Heart left ventricle (tissue), 13 donors: ENCODE data around the gene HSFX4.

ENCODE experiments used
- POLR2A ChIP-seq, 2 donors: fragments of 450-650 bp; IDR thresholded peaks; one replicate each; pipeline ENCODE4 v1.6.1; 2017; ENCODE audit warnings: antibody characterized with exemption in 2 of 2, mild to moderate bottlenecking in 2 of 2, moderate library complexity in 2 of 2
- TF ChIP-seq, protein P1 (sequence below), 12 donors: fragments of 200-600 bp; sonication (generic) in 4 of 12; IDR thresholded peaks; one replicate each; pipeline versions ENCODE4 v1.5.0 to v1.8.0; 2018 to 2022; ENCODE audit warnings: antibody characterized with exemption in 12 of 12, mild to moderate bottlenecking in 5 of 12
- donor health status: ischemic (EF 13 %, LVEDD 7.1; RV severe dilation, severe dysfunction).
- donor health status: DM: no; HTN: yes; CAD: no.
- donor health status: DM: no; HTN: no; CAD: no.
- donor health status: ischemic (EF 25% LVEDD 6.9; RV normal size, moderate dysfunction).
- donor health status: ischemic (EF 25% LVEDD 5.7; RV mildly dilated, moderate dysfunction).
- donor health status: ischemic (EF 35%, LVEDD 5.7; RV mildly dilated, moderate dysfunction).
- donor health status: nonischemic (EF 11% LVEDD 7.7; RV severe dilation, severe dysfunction).
- donor health status: DM: yes; HTN: yes; CAD: no.
- donor health status: PGD.
- donor health status: ischemic (EF 29% LVEDD 5.4; RV normal size, mild dysfunction).
- donor health status: nonischemic (EF 23%, LVEDD 6.1; RV moderate dilation, normal function).

DNA sequence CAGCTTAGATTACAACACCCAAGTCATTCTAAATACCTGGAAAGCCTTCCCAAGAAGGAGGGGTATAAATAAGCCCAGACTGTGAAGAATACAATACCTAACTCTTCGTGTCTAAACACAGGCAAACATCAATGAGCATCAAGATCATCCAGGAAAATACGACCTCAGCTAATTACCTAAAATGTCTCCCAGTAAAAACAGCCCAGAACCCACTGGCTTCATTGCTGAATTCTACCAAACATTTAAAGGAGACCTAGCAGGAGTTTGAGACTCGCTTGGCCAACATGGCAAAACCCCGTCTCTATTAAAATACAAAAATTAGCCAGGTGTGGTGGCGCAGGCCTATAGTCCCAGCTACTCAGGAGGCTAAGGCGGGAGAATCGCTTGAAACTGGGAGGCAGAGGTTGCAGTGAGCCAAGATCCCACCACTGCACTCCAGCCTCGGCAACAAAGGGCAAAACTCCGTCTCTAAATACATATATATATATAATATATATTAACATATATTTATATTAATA is 19.1 kb upstream of the HSFX4 start:
- TF ChIP-seq, protein P1, sequence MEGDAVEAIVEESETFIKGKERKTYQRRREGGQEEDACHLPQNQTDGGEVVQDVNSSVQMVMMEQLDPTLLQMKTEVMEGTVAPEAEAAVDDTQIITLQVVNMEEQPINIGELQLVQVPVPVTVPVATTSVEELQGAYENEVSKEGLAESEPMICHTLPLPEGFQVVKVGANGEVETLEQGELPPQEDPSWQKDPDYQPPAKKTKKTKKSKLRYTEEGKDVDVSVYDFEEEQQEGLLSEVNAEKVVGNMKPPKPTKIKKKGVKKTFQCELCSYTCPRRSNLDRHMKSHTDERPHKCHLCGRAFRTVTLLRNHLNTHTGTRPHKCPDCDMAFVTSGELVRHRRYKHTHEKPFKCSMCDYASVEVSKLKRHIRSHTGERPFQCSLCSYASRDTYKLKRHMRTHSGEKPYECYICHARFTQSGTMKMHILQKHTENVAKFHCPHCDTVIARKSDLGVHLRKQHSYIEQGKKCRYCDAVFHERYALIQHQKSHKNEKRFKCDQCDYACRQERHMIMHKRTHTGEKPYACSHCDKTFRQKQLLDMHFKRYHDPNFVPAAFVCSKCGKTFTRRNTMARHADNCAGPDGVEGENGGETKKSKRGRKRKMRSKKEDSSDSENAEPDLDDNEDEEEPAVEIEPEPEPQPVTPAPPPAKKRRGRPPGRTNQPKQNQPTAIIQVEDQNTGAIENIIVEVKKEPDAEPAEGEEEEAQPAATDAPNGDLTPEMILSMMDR (IDR thresholded peaks at IDR 0.05): no peak
- TF ChIP-seq POLR2A (IDR thresholded peaks at IDR 0.05): no peak
